ENCODE data around the gene ZNF783. TPM values are rescaled to one million over a fixed set of nuclear protein-coding genes. Genes with fewer than 3 reads are reported as not detected.

Gene ZNF783
- total and polyA plus RNA-seq, 9 of the 15 experiments (the other 6 are each of a cell fraction or from before 2014, with no cell fraction given): 0.66 to 11.2 (median 5.4) TPM

- TF ChIP-seq ZSCAN29 (IDR thresholded peaks at IDR 0.05): no peak
- TF ChIP-seq, protein P1, sequence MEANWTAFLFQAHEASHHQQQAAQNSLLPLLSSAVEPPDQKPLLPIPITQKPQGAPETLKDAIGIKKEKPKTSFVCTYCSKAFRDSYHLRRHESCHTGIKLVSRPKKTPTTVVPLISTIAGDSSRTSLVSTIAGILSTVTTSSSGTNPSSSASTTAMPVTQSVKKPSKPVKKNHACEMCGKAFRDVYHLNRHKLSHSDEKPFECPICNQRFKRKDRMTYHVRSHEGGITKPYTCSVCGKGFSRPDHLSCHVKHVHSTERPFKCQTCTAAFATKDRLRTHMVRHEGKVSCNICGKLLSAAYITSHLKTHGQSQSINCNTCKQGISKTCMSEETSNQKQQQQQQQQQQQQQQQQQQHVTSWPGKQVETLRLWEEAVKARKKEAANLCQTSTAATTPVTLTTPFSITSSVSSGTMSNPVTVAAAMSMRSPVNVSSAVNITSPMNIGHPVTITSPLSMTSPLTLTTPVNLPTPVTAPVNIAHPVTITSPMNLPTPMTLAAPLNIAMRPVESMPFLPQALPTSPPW (CRISPR knock-in tag; IDR thresholded peaks at IDR 0.05): 0 out of 2 replicates have a peak, but pooled peaks have one; percentile 11
- no peak for TF ChIP-seq KLF16 (IDR thresholded peaks at IDR 0.05)
- TF ChIP-seq CHD2 (IDR thresholded peaks at IDR 0.05; ENCODE audit: low read depth, low read length): no peak
- no peak for TF ChIP-seq ZNF551 (CRISPR knock-in tag; IDR thresholded peaks at IDR 0.05)
- TF ChIP-seq, protein P2, sequence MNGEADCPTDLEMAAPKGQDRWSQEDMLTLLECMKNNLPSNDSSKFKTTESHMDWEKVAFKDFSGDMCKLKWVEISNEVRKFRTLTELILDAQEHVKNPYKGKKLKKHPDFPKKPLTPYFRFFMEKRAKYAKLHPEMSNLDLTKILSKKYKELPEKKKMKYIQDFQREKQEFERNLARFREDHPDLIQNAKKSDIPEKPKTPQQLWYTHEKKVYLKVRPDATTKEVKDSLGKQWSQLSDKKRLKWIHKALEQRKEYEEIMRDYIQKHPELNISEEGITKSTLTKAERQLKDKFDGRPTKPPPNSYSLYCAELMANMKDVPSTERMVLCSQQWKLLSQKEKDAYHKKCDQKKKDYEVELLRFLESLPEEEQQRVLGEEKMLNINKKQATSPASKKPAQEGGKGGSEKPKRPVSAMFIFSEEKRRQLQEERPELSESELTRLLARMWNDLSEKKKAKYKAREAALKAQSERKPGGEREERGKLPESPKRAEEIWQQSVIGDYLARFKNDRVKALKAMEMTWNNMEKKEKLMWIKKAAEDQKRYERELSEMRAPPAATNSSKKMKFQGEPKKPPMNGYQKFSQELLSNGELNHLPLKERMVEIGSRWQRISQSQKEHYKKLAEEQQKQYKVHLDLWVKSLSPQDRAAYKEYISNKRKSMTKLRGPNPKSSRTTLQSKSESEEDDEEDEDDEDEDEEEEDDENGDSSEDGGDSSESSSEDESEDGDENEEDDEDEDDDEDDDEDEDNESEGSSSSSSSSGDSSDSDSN (IDR thresholded peaks at IDR 0.05; ENCODE audit: borderline replicate concordance in 1 of 2, low read depth in 2 of 2, low read length in 2 of 2): 0 out of 4 replicates have a peak, but pooled peaks of 1 of the 2 experiments have one; percentile 18
- no peak for TF ChIP-seq HMGN3 (IDR thresholded peaks at IDR 0.05; ENCODE audit: borderline replicate concordance, extremely low read depth, insufficient read length, low read depth, low read length)
- TF ChIP-seq SIX5 (IDR thresholded peaks at IDR 0.05; ENCODE audit: borderline replicate concordance in 1 of 2, insufficient read depth in 1 of 2, low read depth in 1 of 2, low read length in 2 of 2): no peak
- no peak for TF ChIP-seq TCF3 (CRISPR knock-in tag; IDR thresholded peaks at IDR 0.05)
- no peak for TF ChIP-seq LEF1 (IDR thresholded peaks at IDR 0.05)
- no peak for TF ChIP-seq MGA (IDR thresholded peaks at IDR 0.05)
- TF ChIP-seq THRAP3 (IDR thresholded peaks at IDR 0.05; ENCODE audit: borderline replicate concordance): no peak
- TF ChIP-seq BCOR (IDR thresholded peaks at IDR 0.05): no peak
These were observed 56.1 kb downstream of the ZNF783 start (continued) for GRCh38 chr7:149317986-149318672.
